ENCODE measurements around the gene PRR3.

The PRR3 gene

GRCh38 chr6:30610065-30610464 is 53.0 kb downstream of the PRR3 start:
- H3K9ac ChIP-seq (ENCODE audit: low read depth in 1 of 2, low read length in 2 of 2), result no peak overlapping the region
- H3K4me1 ChIP-seq (ENCODE audit: control insufficient read depth in 2 of 2, insufficient read depth in 2 of 2, low read length in 2 of 2), result peaks cover 5 to 8% of the 10 kb centered on the region in 2 donors
- H3K27ac ChIP-seq (ENCODE audit: low read depth in 2 of 2, low read length in 2 of 2), result no peak overlapping the region

GRCh38 chr6:30611150-30611855 is 54.2 kb downstream of the PRR3 start:
- Histone ChIP-seq H3K4me1 (ENCODE audit: control insufficient read depth in 2 of 2, insufficient read depth in 2 of 2, low read length in 2 of 2) (peaks cover 5 to 8% of the 10 kb centered on the region in 2 donors), H3K27me3 (ENCODE audit: control insufficient read depth in 2 of 2, insufficient read depth in 2 of 2, low read length in 2 of 2) (no peaks in the 10 kb centered on the region), H3K4me3 (ENCODE audit: low read length in 2 of 2) (no peak overlapping the region), H3K9me3 (ENCODE audit: control insufficient read depth in 2 of 2, low read length in 2 of 2) (no peaks in the 10 kb centered on the region), H3K27ac (ENCODE audit: low read depth in 2 of 2, low read length in 2 of 2) (no peak overlapping the region), H3K36me3 (ENCODE audit: control insufficient read depth in 2 of 2, insufficient read depth in 2 of 2, low read length in 2 of 2) (peaks cover 35 to 40% of the 10 kb centered on the region in 2 donors), H3K9ac (ENCODE audit: low read depth in 1 of 2, low read length in 2 of 2) (no peak overlapping the region)

More at GRCh38 chr6:30610065-30610464, 53.0 kb downstream of the PRR3 start:
- no peaks in the 10 kb centered on the region for H3K27me3 ChIP-seq (ENCODE audit: control insufficient read depth in 2 of 2, insufficient read depth in 2 of 2, low read length in 2 of 2)
- no peak overlapping the region for H3K4me3 ChIP-seq (ENCODE audit: low read length in 2 of 2)
- no peaks in the 10 kb centered on the region for H3K9me3 ChIP-seq (ENCODE audit: control insufficient read depth in 2 of 2, low read length in 2 of 2)
- peaks cover 41 to 46% of the 10 kb centered on the region in 2 donors for H3K36me3 ChIP-seq (ENCODE audit: control insufficient read depth in 2 of 2, insufficient read depth in 2 of 2, low read length in 2 of 2)

DNA sequence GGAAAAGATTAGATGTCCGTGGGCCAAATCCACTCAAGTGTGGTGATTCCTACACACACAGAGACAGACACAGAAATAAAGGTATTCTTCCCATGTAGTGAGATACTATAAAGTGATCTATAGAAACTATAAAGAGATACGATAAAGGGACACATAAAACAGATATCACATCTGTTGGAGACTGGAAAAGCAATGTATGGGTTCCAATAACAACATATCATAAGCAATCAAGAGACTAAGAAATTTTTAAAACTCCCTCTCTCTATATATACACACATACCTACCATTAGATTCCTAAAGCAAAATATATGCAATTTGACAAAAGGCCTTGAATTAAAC is 54.7 kb downstream of the PRR3 start:
- Histone ChIP-seq H3K9me3 (ENCODE audit: control insufficient read depth in 2 of 2, low read length in 2 of 2) (no peaks in the 10 kb centered on the region), H3K4me1 (ENCODE audit: control insufficient read depth in 2 of 2, insufficient read depth in 2 of 2, low read length in 2 of 2) (peaks cover 5 to 8% of the 10 kb centered on the region in 2 donors), H3K36me3 (ENCODE audit: control insufficient read depth in 2 of 2, insufficient read depth in 2 of 2, low read length in 2 of 2) (peaks cover 35 to 39% of the 10 kb centered on the region in 2 donors), H3K9ac (ENCODE audit: low read depth in 1 of 2, low read length in 2 of 2) (no peak overlapping the region), H3K27ac (ENCODE audit: low read depth in 2 of 2, low read length in 2 of 2) (no peak overlapping the region), H3K4me3 (ENCODE audit: low read length in 2 of 2) (no peak overlapping the region), H3K27me3 (ENCODE audit: control insufficient read depth in 2 of 2, insufficient read depth in 2 of 2, low read length in 2 of 2) (no peaks in the 10 kb centered on the region)

DNA sequence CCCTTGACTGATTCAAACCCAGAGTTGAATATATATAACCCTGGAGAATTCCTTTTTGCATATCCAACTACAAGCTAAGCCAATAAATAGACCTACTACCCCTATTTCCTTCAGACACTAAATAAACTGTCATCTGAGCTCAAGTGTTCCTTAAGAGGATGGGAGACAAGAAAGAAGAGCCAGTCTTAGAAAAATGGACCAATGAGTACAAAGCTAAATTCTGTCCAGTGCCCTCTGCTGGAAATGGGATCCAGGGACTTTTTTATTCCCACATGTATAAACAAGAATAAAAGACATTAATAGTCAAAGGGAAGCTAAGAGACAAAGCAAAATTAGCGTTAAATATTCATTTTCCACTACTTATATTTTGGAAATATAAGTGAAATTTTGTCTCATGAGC is 55.1 kb downstream of the PRR3 start:
- Histone ChIP-seq H3K27ac (ENCODE audit: low read depth in 2 of 2, low read length in 2 of 2) (no peak overlapping the region), H3K36me3 (ENCODE audit: control insufficient read depth in 2 of 2, insufficient read depth in 2 of 2, low read length in 2 of 2) (peaks cover 31 to 37% of the 10 kb centered on the region in 2 donors), H3K9ac (ENCODE audit: low read depth in 1 of 2, low read length in 2 of 2) (no peak overlapping the region), H3K27me3 (ENCODE audit: control insufficient read depth in 2 of 2, insufficient read depth in 2 of 2, low read length in 2 of 2) (no peaks in the 10 kb centered on the region), H3K9me3 (ENCODE audit: control insufficient read depth in 2 of 2, low read length in 2 of 2) (no peaks in the 10 kb centered on the region), H3K4me3 (ENCODE audit: low read length in 2 of 2) (no peak overlapping the region), H3K4me1 (ENCODE audit: control insufficient read depth in 2 of 2, insufficient read depth in 2 of 2, low read length in 2 of 2) (peaks cover 5 to 8% of the 10 kb centered on the region in 2 donors)

DNA sequence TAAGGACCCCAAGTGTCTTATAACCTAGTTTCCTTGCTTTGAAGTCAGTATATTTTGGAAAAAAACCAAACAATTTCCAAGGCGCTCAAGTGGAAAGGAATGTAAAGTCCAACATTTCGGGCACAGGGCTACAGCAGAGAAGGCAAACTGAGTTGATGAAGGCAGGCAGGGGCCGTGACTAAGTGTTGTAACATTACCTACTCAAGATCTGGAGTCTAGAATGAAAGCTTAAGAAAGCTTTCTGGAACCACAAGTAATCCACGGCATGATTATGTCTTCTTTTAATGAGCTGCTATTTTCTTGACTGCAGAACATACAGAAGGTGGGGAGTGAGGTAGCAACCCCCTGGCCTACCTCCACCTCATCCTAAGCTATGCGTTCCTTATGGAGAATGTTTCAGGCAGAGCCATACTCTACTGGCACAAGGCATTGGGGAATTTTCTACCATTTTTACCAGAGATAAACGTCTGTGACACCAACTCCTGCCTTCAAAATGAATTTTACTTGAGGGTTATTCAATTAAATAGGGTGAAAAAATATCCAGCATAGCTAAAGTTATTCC is 55.7 kb downstream of the PRR3 start:
- Histone ChIP-seq H3K9ac (ENCODE audit: low read depth in 1 of 2, low read length in 2 of 2) (no peak overlapping the region), H3K9me3 (ENCODE audit: control insufficient read depth in 2 of 2, low read length in 2 of 2) (no peaks in the 10 kb centered on the region), H3K4me3 (ENCODE audit: low read length in 2 of 2) (no peak overlapping the region), H3K4me1 (ENCODE audit: control insufficient read depth in 2 of 2, insufficient read depth in 2 of 2, low read length in 2 of 2) (peaks cover 5 to 8% of the 10 kb centered on the region in 2 donors), H3K36me3 (ENCODE audit: control insufficient read depth in 2 of 2, insufficient read depth in 2 of 2, low read length in 2 of 2) (peaks cover 25 to 31% of the 10 kb centered on the region in 2 donors), H3K27ac (ENCODE audit: low read depth in 2 of 2, low read length in 2 of 2) (no peak overlapping the region), H3K27me3 (ENCODE audit: control insufficient read depth in 2 of 2, insufficient read depth in 2 of 2, low read length in 2 of 2) (no peaks in the 10 kb centered on the region)

All from mucosa of rectum (tissue), 2 donors.